ENCODE measurements around the gene STARD5.

DNA sequence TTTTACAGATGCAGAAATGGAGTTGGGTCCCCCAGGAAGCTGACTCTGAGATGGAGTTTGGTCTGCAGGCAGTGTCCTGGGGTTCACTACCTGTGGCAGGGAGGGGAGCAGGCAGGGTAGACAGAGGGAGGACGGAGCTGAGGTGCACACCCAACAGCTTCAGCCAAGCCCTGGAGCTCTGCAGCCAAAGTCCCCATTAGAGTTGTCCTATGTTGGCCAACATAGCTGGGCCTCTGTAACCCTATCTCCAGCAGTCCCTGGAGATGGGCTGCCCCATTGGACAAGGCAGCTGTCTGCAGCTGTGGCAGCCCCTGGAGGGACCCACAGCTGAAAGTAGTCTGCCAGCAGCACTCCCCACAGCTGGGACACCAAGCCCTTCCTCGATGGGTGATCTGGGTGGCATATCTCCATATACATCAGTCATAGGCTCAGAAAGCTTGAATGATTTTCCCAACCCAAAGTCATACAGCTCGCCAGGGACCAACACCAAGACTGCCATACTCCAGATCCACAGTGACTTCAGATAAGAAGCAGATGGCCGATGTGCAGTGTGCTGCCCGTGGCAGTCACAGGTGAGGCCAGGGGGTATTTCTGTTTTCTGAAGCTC is 31.9 kb downstream of the STARD5 start:
- no peak for TF ChIP-seq POLR2A (IDR thresholded peaks at IDR 0.05)
- TF ChIP-seq, protein P1, sequence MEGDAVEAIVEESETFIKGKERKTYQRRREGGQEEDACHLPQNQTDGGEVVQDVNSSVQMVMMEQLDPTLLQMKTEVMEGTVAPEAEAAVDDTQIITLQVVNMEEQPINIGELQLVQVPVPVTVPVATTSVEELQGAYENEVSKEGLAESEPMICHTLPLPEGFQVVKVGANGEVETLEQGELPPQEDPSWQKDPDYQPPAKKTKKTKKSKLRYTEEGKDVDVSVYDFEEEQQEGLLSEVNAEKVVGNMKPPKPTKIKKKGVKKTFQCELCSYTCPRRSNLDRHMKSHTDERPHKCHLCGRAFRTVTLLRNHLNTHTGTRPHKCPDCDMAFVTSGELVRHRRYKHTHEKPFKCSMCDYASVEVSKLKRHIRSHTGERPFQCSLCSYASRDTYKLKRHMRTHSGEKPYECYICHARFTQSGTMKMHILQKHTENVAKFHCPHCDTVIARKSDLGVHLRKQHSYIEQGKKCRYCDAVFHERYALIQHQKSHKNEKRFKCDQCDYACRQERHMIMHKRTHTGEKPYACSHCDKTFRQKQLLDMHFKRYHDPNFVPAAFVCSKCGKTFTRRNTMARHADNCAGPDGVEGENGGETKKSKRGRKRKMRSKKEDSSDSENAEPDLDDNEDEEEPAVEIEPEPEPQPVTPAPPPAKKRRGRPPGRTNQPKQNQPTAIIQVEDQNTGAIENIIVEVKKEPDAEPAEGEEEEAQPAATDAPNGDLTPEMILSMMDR (IDR thresholded peaks at IDR 0.05), result no peak
